Stimulated activated CD8-positive, alpha-beta memory T cell treated with anti-CD3 and anti-CD28 coated beads, Interleukin-4, amount 100 ng/mL, for 1 hour (primary cell): ENCODE results near the gene COG1.

Source experiments
- DNase-seq, 2 donors: peaks; one replicate each; pipeline ENCODE4 v3.0.0-alpha.2; 2020; ENCODE audit warnings: low read depth in 2 of 2, low spot score in 1 of 2

COG1 gene

DNA sequence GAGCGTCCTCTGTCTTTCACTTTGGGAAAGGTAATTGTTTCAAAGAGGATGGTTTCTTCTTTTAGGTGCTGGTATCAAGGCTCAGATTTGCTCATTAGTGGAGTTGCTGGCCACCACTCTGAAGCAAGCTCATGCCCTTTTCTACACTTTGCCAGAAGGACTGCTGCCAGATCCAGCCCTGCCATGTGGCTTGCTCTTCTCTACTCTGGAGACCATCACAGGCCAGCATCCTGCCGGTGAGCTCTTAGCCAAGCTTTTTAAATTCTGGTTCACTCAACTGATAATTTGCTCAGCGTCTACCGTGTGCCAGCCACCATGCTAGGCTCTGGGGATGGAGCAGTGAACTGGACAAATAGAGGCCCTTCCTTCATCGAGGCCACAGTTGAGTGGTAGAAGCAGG, 4.3 kb downstream of the COG1 start:
- DNase-seq: no peak

DNA sequence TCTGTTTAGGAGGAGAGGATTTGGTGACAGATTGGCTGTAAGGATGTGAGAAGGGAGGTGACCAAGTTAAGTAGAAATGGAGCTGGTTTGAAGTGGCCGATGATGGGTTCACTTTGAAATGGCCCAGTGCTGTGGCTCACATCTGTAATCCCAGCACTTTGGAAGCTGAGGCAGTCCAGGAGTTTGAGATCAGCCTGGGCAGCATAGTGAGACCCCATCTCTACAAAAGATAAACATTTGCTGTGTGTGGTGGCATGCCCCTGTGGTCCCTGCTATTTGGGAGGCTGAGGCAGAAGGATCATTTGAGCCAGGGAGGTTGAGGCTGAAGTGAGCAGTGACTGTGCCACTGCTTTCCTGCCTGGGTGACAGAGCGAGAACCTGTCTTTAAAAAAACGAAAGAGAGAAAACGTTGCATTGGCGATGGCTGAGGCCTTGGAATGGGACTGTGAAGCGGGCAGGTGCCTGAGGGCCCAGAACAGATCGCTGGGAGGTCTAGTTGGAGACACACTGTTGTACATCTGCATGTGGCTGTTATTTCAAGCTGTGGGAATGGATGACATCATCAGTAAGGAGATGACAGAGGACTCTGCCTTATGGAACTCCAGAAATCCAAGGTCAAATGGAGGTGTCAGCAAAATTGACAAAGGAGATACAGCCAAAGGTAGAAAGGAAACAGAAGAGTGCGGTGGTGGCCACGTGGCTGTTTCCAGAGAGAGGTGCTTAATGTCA, 5.5 kb downstream of the COG1 start:
- no peak for DNase-seq

DNA sequence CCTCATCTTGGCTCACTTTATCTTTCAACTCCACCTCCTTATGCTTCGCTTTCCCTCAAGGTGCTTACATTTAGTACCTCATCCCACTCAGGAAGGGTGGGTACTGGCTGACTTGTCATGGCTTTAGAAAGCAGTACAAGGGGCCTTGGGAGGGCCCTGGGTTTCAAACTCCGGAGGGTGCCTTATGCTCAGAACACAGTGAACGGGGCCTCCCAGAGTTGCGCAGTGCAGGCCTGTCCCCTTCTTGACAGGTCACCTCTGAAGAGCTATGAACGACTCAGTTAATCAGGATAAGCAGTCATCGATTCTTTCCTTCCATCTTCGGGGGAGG, 6.0 kb downstream of the COG1 start:
- no peak for DNase-seq

DNA sequence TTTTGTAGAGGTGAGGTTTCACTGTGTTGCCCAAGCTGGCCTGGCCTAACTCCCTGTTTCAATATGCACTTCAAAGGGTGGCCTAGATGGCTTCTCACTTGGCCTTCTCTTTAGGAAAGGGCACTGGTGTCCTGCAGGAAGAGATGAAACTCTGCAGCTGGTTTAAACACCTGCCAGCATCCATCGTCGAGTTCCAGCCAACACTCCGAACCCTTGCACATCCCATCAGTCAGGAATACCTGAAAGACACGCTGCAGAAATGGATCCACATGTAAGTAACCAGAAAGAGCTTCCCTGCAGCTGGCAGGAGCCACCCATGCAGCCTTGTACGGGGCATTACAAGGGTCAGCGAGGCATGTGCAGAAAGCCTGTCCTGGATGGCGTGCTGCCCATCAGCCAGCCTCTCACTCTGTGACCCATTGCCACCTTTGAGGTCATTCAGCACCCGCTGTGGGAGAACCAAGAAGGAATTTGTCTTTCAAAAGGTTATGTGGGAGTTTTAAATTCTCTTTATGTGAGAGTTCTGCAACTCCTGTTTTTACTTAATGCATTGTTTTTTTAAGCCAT, 7.0 kb downstream of the COG1 start:
- DNase-seq: no peak

DNA sequence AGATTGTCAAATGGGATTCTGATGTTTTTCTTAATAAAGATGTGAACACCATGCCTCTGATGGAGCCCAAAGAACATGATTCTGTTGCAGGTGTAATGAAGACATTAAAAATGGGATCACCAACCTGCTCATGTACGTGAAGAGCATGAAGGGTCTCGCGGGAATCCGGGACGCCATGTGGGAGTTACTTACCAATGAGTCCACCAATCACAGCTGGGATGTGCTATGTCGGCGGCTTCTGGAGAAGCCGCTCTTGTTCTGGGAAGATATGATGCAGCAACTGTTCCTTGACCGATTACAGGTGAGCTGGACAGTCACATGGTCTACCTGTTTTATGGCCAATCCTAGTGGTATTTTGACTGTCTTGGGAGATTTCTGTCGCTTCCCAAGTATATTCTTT, 7.6 kb downstream of the COG1 start:
- DNase-seq: no peak

DNA sequence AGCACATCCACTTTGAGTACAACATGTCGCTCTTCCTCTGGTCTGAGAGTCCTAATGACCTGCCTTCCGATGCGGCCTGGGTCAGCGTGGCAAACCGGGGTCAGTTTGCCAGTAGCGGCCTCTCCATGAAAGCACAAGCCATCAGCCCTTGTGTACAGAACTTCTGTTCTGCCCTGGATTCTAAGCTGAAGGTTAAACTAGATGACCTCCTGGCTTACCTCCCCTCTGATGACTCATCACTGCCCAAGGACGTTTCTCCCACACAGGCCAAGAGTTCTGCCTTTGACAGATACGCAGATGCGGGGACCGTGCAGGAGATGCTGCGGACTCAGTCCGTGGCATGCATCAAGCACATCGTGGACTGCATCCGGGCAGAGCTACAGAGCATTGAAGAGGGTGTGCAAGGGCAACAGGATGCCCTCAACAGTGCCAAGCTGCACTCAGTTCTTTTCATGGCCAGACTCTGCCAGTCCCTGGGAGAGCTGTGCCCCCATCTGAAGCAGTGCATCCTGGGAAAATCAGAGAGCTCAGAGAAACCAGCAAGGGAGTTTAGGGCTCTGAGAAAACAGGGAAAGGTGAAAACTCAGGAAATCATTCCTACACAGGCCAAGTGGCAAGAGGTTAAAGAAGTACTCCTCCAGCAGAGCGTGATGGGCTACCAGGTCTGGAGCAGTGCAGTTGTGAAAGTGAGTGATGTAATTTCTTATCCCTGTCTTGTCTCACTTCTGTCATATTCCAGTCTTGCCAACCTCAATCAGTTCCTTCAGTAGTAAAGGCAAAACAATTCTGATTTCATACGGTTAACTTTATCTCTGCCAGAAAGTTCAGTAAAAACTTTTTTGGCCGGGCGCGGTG, 8.6 kb downstream of the COG1 start:
- no peak for DNase-seq

DNA sequence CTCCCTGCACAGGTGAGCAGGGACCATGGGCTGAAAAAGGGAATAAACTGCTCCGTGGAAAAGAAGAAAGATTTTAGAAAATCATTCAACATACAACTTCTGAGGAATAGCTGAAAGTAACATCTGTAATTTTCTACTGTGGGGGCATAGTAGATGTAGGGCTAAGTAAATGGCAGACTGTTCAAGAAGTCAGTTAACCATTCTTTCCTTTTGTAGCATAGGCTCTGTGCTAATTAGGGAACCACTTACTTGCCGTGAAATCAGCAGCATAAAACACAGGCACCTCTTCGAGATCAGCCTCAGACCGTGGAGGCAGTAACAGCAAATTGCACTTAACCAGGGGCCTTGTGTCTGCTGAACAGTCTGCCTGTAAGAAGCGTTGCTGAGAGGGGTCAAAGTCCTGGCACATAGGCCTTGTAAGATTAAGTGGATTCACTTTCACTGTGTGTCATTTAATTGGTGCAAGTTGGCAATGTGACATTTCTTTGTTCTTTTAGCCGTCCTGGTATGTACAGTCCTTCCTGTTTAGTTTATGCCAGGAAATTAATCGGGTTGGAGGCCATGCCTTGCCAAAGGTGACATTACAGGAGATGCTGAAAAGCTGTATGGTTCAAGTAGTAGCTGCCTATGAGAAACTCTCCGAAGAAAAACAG, 10.4 kb downstream of the COG1 start:
- DNase-seq: no peak

DNA sequence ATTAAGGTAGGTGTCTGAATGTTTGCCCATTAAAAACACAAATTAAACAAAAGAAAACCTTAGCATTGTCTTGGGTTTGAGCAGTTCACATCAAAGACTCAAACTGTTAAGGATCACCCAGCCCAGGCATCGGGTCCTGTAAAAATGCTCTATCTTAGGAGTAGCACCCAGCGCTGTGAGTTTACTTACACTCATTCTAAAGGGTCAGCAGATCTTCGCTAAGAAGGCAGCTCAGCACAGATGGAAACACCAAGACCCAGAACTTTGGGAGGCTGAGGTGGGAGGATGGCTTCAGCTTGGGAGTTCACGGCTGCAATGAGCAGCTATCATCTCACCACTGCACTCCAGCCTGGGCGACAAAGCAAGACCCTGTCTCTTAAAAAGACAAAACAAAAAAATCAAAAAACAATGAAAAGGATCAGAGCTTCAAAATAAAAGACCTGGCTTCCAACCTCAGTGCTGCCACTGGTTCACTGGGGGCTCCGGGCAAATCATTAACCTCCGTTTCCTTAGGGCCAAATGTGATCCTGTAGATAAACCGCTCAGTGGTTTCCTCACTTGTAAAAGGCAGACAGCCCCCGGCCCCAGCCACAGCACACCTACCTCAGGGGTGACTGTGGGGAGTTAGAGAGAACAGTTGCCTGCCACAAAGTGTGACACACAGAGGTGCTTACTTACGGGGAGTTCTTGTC, 11.1 kb downstream of the COG1 start:
- DNase-seq: no peak

DNA sequence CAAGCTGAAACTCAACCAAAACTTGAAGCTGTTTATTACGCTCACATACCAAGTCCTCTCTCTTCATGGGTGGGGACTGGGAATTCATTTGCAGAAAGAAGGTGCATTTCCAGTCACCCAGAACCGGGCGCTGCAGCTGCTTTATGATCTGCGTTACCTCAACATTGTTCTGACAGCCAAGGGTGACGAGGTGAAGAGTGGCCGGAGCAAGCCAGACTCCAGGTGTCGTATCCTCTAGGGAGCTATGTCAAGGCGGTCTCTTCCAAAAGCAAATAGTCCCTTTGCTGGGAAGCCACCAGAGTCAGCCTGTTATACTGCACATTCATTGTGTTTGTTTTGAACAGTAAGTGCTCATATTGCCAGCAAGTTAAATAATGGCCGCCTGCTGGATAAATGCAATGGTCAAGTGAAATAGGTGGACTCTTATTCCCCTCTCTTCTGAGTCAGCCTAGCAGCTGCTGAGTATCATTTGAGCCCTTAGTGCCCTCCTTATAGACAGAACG, 12.7 kb downstream of the COG1 start:
- DNase-seq: no peak

DNA sequence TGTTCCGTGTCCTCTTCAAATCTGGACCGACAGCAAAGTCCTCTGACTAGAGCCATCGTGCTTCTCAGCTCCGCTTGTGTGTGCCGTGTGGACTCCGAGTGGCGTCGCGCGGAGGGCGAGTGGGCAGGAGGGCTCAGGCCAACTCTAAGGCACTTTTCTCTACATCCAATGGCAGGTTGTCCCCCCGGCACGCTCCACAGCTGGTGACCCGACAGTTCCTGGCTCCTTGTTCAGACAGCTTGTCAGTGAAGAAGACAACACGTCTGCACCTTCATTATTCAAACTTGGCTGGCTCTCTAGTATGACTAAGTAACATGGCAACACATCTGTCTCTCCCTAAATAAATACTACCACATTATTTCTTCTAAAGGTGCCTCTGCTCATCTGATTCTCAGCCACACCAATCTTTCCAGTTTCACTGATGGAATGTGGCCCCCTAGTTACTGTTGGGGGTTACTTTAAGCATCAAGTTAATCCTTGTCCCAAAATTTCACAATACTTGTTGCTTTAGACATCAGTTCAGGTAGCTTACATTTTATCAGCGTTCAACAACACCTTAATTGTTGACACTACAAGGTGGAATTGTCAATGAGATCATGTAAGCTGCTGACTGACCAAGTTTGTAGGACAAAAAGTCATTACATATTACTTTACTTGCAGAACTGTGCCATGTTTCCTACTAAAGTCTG, 15.4 kb downstream of the COG1 start:
- DNase-seq: no peak

DNA sequence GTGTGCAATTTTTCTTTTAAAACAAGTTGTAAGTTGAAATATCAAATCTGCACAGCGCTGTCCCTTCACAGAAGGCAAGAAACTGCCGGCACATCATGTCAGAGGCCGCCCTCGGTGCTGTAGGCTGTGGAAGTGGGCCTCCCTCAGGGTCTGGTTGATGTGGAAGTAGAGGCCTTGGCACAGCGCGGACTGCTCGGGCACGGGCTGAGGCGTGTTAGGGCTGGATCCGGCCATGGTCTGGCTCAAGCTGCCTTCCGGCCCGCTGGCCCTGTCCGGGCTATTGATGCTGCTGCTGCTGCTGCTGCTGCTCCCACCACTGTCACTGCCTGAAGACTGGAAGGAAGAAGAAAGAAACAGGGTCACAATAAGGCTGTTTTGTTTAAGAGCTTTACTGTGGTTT, 16.6 kb downstream of the COG1 start:
- DNase-seq: no peak

DNA sequence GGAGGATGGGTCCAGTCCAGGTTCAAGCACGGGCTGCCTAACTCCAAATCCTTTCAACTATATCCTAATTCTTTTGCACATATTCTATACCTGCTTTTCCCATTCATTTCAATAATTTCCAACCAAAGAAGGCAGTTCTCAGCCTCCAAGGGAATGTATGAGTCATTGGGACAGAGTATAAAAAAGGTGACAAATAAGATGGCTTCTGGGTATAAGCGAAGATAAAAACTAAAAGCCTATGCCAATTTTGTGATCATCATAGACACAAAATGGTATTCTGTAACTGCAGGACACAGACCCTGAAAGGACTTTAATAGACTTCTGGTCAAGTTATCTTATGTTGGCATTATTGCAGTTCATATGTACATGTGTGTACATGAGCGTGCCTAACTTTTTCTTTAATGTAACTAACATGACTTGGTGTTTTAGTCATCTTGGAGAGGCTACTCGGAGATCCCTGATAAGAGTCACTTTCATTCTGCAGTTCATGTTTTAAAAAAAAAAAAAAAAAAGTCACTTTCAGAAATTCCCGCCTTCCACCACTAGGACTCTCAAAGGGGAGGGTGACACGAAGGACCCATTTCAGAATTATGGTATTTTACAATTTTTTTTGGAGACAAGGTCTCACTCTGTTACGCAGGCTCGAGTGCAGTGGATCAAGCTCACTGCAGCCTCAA, 17.3 kb downstream of the COG1 start:
- DNase-seq: no peak

DNA sequence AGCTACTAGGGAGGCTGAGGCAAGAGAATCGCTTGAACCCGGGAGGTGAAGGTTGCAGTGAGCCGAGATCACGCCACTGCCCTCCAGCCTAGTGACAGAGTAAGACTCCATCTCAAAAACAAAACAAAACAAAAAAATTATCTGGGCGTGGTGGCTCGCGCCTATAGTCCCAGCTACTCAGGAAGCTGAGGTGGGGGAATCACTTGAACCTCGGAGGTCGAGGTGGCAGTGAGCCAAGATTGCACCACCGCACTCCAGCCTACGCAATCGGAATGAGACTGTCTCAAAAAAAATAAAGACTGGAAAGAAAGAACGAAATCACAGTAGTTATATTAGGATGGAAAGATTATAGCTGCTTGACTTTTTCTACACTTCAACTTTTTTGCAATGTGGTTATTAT, 18.9 kb downstream of the COG1 start:
- DNase-seq: no peak

DNA sequence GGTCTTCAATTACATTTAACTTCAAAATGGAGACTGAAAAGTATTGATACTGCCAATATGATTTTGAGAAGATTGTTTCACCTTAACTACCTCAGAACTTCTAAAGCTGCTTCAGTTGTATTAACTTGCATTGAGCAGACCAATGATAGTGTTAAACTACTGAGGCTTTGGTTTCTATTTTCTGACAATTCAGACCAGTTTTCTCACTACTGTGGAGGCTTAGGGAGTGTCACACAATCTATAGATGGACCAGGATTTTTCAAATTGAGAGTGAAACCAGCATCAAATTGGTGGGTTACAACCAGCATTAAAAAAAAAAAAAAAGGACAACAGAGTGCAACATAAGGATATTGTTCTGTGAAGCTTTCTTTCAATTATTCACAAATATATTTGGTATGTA, 21.2 kb downstream of the COG1 start:
- no peak for DNase-seq

DNA sequence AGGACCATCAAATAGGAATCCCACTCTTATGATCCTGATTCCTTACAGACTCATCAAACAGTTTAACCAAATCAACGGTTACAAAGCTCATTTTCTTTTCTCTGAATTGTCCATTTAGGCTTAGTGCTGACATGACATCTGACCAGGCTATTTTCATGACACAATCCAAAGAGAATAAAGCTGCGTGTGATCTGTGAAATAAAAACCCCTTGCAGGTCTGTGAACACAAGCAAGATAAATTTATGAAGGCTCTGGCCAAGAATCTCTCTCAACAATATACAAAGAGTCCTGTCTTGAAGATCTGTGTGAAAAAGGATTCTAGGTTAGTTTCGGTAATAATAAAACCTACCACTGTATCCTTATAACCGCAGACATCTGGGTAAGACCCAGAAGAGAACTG, 22.0 kb downstream of the COG1 start:
- no peak for DNase-seq

DNA sequence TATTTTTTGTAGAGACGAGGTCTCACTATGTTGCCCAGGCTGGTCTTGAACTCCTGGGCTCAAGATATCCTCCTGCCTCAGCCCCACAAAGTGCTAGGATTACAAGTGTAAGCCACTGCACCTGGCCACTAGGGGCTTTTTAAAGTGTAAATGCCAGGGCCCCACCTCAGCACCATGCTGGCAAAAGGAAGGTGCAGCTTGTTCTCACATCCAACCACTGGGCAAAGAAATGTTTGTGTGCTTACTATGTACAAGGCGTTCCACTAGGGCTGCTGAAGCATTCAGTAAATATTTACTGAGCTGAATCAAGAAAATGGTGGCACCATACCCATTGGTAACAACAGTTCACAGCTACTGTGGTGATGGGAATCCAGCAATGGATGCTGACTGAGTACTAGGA, 22.6 kb downstream of the COG1 start:
- DNase-seq: no peak

DNA sequence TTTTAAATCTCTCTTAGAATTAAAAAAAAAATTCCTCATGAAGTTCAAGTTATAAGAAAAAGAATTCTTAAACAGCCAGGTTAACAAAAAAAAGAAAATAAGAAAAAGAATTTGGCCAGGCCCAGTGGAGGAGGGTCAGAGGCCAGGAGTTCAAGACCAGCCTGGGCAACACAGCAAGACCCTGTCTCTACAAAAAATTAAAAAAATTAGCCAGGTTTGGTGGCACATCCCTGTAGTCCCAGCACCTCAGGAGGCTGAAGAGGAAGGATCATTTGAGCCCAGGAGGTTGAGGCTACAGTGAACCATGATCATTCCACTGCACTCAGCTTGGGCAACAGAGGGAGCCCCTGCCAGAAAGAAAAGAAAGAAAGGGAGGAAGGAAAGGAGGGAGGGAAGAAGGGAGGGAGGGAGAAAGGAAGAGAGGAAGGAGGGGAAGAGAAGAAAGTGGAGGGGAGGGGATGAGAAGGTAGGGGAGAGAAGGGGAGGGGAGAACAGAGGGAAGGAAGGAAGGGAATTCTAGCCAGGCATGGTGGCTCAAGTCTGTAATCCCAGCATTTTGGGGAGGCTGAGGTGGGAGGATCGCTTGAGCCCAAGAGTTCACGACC, 30.9 kb downstream of the COG1 start:
- no peak for DNase-seq

DNA sequence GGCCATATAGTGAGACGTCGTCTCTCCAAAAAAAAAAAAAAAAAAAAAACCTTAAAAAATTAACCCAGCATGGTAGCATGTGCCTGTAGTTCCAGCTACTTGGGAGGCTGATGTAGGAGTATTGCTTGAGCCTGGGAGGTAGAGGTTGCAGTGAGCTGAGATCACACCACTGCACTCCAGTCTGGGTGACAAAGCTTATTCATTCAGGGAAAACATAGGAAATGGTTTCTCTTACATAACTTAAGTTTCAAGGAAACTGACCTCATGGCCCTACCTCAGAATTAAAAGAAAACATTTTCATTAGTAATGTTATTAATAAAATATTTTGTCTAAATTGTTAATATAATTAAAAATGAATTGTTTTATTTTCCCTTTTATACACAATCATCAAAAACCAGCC, 31.4 kb downstream of the COG1 start:
- DNase-seq: no peak

DNA sequence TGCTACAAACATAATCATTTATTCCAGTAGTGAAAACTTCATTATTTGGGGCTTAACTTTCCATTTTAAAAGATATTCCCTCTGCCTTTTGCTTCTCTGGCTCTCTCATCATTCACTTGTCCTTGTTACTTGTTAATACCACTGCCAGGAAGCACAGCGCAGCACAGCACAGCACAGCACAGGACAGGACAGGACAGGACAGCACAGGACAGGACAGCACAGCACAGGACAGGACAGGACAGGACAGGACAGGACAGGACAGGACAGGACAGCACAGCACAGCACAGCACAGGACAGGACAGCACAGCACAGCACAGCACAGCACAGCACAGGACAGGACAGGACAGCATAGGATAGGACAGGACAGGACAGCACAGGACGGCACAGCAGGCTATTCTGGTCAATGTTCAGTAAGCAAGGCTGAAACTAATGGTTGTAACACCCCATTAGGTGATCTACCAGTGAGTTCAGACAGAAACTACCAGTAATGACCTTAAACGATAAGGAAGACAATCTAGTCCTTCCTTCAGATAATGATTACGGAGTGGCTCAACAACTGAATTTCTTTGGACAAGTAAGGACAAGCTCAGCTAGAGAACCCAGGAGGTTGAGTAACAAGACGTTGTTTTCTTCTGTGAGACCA, 31.9 kb downstream of the COG1 start:
- DNase-seq: no peak
